ENCODE measurements around the gene ATP2C2. TPM values are rescaled to one million over a fixed set of nuclear protein-coding genes. Genes with fewer than 3 reads are reported as not detected.
A peak's percentile ranks its signal among the peaks of the same experiment; 100 is the strongest.
"Not testable (repeated sequence)": the region's sequence is repeated elsewhere in the genome, so short reads cannot be mapped to it uniquely, and the experiment has no call there.

ATP2C2 gene
- total and polyA plus RNA-seq, 5 donors: not detected

DNA sequence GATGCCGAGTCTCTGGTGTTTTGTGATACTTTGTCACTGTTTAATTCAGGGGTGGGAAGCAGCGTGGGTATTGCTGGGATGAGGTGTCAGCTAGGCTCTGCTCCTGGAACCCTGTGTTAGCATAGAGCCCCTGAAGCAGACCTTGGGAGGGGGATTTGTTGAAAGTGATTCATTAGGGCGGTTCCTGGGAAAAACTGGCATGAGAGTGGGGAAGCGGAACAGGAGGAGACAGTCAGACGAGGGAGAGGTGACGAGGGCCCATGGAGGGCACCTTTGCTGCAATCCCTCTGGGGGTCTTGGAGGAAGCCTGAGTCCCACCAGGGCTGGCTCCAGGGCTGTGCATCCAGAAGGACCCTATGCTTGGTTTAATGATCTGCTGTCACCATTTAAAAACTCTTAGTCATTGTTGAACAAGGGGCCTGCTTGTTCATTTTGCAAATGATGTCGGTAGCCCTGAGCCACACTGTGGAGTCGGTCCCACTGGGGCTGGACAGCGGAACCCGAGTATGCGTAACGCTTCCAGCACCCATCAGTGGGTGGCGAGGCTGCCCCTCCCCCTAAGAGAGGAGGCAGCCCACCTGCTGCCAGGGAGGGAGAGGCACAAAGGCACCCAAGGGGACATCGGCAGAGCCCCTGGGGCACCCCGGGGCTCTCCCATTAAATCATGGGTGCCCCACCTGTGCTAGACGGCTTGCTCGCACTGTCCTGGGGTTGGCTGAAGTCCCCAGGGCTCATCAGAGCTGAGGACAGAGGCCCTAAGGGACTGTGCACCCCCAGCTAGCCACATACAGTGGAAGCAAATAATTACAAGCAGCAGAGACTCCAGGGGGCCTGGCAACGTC lies 38.3 kb upstream of the ATP2C2 start:
- intact Hi-C loops (cut with DNase I): no loop called here
- WGBS: 75% methylated on average over 18 of the region's 18 CpGs
- no peaks in the 10 kb centered on the region for H3K4me1 ChIP-seq (ENCODE audit: control insufficient read depth, insufficient read depth, low read length)
- H3K27ac ChIP-seq (ENCODE audit: low read length): no peak overlapping the region
- no peak for DNase-seq
- ATAC-seq: peak in 1 of 2 donors; percentile 9
- no peaks in the 10 kb centered on the region for H3K27me3 ChIP-seq (ENCODE audit: control insufficient read depth, insufficient read depth)
- no peaks in the 10 kb centered on the region for H3K9me3 ChIP-seq (ENCODE audit: control insufficient read depth, low read length)
- no peak overlapping the region for H3K4me3 ChIP-seq (ENCODE audit: low read length)

DNA sequence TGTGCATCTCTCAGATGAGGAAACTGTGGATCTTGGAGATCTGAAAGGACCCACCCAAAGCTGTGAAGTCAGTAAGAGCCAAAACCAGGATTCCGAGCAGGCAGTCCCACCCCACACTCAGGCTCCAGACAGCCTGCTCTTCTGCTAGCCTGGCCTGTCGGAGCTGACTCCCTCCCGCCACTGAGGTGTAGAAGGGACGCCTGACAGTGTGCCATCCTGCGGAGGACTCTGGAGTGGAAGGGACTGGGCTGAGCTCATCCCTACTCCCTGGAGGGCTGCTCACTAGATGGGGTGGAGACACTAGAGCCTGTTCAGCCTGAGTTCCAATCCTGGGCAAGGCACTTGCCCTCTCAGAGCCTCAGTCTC lies 37.7 kb upstream of the ATP2C2 start:
- intact Hi-C loops (cut with DNase I): no loop called here
- Histone ChIP-seq H3K4me3 (ENCODE audit: low read length) (no peak overlapping the region), H3K27me3 (ENCODE audit: control insufficient read depth, insufficient read depth) (no peaks in the 10 kb centered on the region), H3K9me3 (ENCODE audit: control insufficient read depth, low read length) (no peaks in the 10 kb centered on the region), H3K27ac (ENCODE audit: low read length) (no peak overlapping the region), H3K4me1 (ENCODE audit: control insufficient read depth, insufficient read depth, low read length) (no peaks in the 10 kb centered on the region)
- ATAC-seq (peak in 1 of 2 donors; percentile 17), DNase-seq (no peak)
- WGBS: 88% methylated on average over 5 of the region's 5 CpGs

DNA sequence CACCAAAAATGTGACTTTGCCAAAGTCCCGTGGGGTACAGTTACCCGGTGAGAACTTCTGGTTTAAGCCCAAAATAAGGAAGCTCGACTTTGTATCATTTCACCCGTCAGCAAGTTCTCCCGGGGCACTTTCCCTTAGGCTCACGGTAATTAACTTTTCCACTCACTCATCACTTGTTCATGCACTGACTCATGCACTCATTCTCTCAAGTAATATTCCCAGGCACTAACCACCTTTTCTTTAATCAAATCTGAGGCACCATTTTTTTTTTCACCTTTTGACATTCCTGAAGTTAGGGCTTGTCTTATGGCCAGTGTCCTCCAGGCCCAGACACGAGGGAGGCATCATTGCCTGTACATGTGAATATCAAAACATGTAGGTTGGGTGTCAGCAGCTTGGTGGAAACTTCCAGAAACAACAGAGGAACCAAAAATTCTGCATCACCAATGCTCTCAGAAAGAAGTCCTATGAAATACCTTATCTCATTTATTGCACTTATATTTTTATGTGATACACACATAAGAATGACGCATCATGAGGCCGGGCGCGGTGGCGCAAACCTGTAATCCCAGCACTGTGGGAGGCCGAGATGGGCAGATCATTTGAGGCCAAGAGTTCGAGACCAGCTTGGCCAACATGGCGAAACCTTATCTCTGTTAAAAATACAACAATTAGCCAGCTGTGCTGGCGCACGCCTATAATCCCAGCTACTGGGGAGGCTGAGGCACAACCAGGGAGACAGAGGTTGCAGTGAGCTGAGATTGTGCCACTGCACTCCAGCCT lies 36.1 kb upstream of the ATP2C2 start:
- no peak for DNase-seq
- Histone ChIP-seq H3K27me3 (ENCODE audit: control insufficient read depth, insufficient read depth) (no peaks in the 10 kb centered on the region), H3K27ac (ENCODE audit: low read length) (no peak overlapping the region), H3K9me3 (ENCODE audit: control insufficient read depth, low read length) (no peaks in the 10 kb centered on the region), H3K4me1 (ENCODE audit: control insufficient read depth, insufficient read depth, low read length) (no peaks in the 10 kb centered on the region), H3K4me3 (ENCODE audit: low read length) (no peak overlapping the region)
- 79% methylated on average over 17 of the region's 17 CpGs for WGBS
- intact Hi-C loops (cut with DNase I): no loop called here
- no peak for ATAC-seq

DNA sequence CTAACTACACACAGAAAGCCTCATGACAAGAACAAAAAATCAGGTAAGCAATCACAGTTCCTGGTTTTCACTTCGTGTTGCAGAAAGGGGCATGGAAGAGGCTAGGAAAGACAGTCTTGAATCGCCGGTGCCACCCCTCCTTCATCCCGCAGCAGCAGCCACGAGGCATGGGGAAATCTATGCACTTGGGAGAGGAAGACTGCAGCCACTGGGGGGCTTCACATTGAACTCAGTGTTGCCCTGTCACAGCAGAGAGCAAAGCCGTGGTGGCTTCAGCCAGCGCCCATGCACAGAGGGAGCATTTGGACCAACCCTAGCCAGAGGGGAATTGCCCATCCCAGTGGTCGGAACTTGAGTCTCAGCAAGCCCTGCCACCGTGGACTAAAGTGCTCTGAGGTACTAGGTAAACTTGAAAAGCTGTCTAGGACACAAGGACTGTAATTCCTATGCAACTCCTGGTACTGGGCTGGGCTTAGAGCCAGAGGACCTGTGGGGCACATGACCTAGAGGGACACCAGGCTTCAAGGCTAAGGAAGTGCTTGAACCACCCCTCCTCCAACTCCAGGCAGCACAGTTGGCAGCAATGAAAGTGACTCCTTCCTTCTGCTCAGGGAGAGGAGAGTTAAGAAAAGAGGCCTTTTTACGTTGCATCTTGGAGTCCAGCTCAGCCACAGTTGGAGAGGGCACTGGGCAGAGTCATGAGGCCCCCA lies 35.2 kb upstream of the ATP2C2 start:
- H3K4me1 ChIP-seq (ENCODE audit: control insufficient read depth, insufficient read depth, low read length): no peaks in the 10 kb centered on the region
- H3K4me3 ChIP-seq (ENCODE audit: low read length): no peak overlapping the region
- WGBS: 51% methylated on average over 10 of the region's 10 CpGs
- H3K27ac ChIP-seq (ENCODE audit: low read length): no peak overlapping the region
- no peaks in the 10 kb centered on the region for H3K27me3 ChIP-seq (ENCODE audit: control insufficient read depth, insufficient read depth)
- no peak for DNase-seq
- no peaks in the 10 kb centered on the region for H3K9me3 ChIP-seq (ENCODE audit: control insufficient read depth, low read length)
- ATAC-seq: no peak
- intact Hi-C loops (cut with DNase I): no loop called here

DNA sequence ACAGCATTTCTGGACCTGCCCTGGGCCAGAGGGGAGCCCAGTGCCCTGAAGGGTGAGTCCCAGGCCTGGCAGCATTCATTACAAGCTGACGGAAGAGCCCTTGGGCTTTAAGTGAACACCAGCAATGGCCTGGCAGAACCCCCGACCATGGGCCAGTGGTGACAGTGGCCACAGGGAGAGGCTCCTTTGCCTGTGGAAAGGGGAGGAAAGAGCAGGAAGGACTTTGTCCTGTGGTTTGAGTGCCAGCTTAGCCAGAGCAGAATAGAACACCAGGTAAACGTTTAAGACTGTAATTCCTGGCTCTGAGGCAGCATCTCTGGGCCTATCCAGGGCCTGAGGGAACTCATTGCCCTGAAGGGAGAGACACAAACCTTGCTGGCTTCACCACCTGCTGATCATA lies 34.3 kb upstream of the ATP2C2 start:
- no peak for ATAC-seq
- Histone ChIP-seq H3K9me3 (ENCODE audit: control insufficient read depth, low read length) (no peaks in the 10 kb centered on the region), H3K4me3 (ENCODE audit: low read length) (no peak overlapping the region), H3K27me3 (ENCODE audit: control insufficient read depth, insufficient read depth) (no peaks in the 10 kb centered on the region), H3K4me1 (ENCODE audit: control insufficient read depth, insufficient read depth, low read length) (no peaks in the 10 kb centered on the region), H3K27ac (ENCODE audit: low read length) (no peak overlapping the region)
- no peak for DNase-seq
- intact Hi-C loops (cut with DNase I): no loop called here
- WGBS: 91% methylated on average over 3 of the region's 3 CpGs

DNA sequence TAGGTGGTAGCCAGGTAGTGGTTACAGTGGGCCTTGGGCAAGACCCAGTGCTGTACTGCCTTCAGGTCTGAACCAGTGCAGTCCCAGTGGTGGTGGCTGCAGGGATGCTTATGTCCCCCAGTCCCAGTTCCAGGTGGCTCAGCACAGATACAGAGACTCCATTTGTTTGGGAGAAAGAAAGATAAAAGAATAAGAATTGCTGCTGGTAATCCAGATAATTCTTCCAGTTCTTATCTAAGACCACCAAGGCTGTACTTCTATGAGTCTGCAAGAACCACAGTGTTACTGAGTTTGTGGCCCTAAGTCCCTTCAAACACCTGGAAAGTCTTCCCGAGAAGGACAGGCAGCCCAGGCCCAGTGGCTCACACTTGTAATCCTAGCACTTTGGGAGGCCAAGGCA lies 33.9 kb upstream of the ATP2C2 start:
- intact Hi-C loops (cut with DNase I): no loop called here
- WGBS: 83% methylated on average over 1 of the region's 1 CpG
- no peak for DNase-seq

DNA sequence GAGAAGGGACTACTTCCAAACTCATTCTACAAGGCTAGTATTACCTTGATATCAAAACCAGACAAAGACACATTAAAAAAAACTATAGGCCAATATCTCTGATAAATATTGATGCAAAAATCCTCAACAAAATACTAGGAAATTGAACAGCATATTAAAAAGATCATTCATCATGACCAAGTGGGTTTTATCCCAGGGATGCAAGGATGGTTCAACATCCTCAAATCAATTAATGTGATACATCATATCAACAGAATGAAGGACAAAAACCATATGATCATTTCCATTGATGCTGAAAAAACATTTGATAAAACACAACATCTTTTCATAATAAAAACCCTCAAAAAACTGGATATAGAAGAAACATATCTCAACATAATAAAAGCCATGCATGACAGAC lies 31.1 kb upstream of the ATP2C2 start:
- DNase-seq; ATAC-seq; intact Hi-C loops (cut with DNase I): not testable (repeated sequence)

More for the DNA sequence above, 33.9 kb upstream of the ATP2C2 start:
- no peaks in the 10 kb centered on the region for H3K27me3 ChIP-seq (ENCODE audit: control insufficient read depth, insufficient read depth)
- ATAC-seq: no peak
- H3K9me3 ChIP-seq (ENCODE audit: control insufficient read depth, low read length): no peaks in the 10 kb centered on the region
- no peak overlapping the region for H3K4me3 ChIP-seq (ENCODE audit: low read length)
- H3K27ac ChIP-seq (ENCODE audit: low read length): no peak overlapping the region
- H3K4me1 ChIP-seq (ENCODE audit: control insufficient read depth, insufficient read depth, low read length): no peaks in the 10 kb centered on the region

DNA sequence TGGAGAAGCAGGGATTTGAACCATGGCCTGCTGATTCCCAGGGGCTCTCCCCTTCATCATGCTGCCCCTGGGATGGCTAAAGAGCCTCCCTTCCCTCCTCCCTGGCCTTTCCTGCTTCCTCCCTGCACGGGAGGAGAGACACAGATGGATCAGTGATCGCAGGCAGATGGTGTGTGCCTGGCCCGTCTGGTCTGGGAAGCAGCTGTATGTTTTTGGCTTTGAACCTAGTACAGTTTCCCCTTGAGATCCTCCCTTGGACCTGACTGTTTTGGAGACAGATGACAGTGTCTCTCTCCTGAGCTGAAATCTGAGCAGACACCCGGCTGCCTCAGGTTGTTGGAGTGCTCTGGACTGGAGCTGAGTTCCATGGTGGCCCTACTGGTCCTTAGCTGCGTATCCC lies 29.0 kb upstream of the ATP2C2 start:
- WGBS: 31% methylated on average over 5 of the region's 5 CpGs
- H3K4me3 ChIP-seq (ENCODE audit: low read length): no peak overlapping the region
- no peaks in the 10 kb centered on the region for H3K27me3 ChIP-seq (ENCODE audit: control insufficient read depth, insufficient read depth)
- H3K4me1 ChIP-seq (ENCODE audit: control insufficient read depth, insufficient read depth, low read length): no peaks in the 10 kb centered on the region
- no peak for DNase-seq
- ATAC-seq: no peak
- no peak overlapping the region for H3K27ac ChIP-seq (ENCODE audit: low read length)
- intact Hi-C loops (cut with DNase I): no loop called here
- H3K9me3 ChIP-seq (ENCODE audit: control insufficient read depth, low read length): no peaks in the 10 kb centered on the region

More for the DNA sequence above, 31.1 kb upstream of the ATP2C2 start:
- not testable (repeated sequence) for H3K27me3 ChIP-seq (ENCODE audit: control insufficient read depth, insufficient read depth); H3K4me3 ChIP-seq (ENCODE audit: low read length); H3K9me3 ChIP-seq (ENCODE audit: control insufficient read depth, low read length); H3K4me1 ChIP-seq (ENCODE audit: control insufficient read depth, insufficient read depth, low read length); H3K27ac ChIP-seq (ENCODE audit: low read length)

DNA sequence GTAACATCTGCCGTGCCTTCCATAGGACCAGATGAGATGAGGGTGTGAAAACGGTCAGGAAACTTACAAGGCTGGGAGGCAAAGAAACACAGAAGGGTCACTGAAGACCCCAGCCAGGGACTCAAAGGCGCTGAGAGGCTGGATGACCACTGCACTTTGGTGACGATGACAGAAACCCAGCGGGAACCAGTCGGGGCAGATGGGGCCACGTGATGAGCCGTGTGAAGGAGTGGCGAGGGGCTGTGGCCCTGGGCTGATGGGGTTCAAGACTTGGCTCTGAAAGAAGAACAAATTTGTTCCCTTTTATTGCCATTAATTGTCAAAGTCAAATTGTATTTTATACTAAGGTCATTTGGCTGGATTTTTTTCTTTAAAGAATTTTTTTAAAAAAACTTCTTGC lies 28.6 kb upstream of the ATP2C2 start:
- 64% methylated on average over 9 of the region's 9 CpGs for WGBS
- no peaks in the 10 kb centered on the region for H3K9me3 ChIP-seq (ENCODE audit: control insufficient read depth, low read length)
- no peak overlapping the region for H3K4me3 ChIP-seq (ENCODE audit: low read length)
- H3K4me1 ChIP-seq (ENCODE audit: control insufficient read depth, insufficient read depth, low read length): no peaks in the 10 kb centered on the region
- H3K27me3 ChIP-seq (ENCODE audit: control insufficient read depth, insufficient read depth): no peaks in the 10 kb centered on the region
- H3K27ac ChIP-seq (ENCODE audit: low read length): no peak overlapping the region
- intact Hi-C loops (cut with DNase I): no loop called here
- no peak for ATAC-seq
- no peak for DNase-seq

DNA sequence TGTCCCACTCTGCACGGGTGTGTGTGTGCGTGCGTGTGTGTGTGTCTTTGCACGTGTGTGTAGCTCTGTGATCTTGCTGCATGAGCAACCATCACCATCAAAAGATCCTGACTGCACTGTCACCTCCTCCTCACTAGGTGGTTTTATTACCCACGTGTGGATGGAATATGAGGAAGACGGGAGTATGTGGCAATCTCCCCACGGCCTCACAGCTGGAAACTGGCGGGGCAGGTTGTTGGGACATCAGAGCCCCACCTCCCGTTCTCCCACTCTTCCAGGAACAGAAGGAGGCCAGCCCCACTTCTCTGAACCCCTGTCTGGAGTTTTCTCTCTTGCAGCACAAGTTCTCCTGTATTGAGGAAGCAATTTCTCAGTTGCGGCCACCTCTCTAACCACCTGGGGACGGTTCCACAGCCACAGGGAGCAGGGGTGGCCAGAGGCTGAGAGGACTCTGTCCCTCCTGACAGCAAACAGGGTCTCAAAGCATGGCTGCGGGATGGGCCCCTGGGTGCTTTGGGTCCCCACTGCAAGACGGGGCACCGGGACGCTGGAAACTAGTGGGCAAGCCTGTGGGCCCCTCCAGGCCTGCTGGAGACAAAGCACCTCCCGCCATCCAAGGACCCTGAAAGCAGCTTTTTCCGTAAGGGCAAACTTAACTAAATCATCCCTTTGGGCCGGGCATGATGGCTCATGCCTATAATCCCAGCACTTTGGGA lies 27.9 kb upstream of the ATP2C2 start:
- ATAC-seq (no peak), DNase-seq (no peak)
- Histone ChIP-seq H3K4me3 (ENCODE audit: low read length) (no peak overlapping the region), H3K27me3 (ENCODE audit: control insufficient read depth, insufficient read depth) (no peaks in the 10 kb centered on the region), H3K9me3 (ENCODE audit: control insufficient read depth, low read length) (no peaks in the 10 kb centered on the region), H3K27ac (ENCODE audit: low read length) (no peak overlapping the region), H3K4me1 (ENCODE audit: control insufficient read depth, insufficient read depth, low read length) (no peaks in the 10 kb centered on the region)
- intact Hi-C loops (cut with DNase I): no loop called here
- WGBS: 68% methylated on average over 18 of the region's 18 CpGs

Data from right cardiac atrium (tissue), 5 donors.